Stimulated activated naive B cell treated with anti-CD40 and anti-IgM and Interleukin-4, amounts not matched to agents 10 μg/mL and 1 μg/mL and 100 μg/mL, for 72 hours (primary cell): ENCODE measurements around the gene SMC4.

Source experiments
- ATAC-seq, 2 donors: fragments of 150-1000 bp; cut with Tn5 transposase; replicated peaks; 2 replicates each; pipeline ENCODE4 v1.10.0; 2021; ENCODE audit warnings: moderate library complexity in 1 of 2
- DNase-seq: peaks from one replicate; pipeline ENCODE4 v3.0.0; 2021
- H3K27ac Mint-ChIP-seq: one replicate; pipeline ENCODE4 v1.8.0; 2022; ENCODE audit warnings: mild to moderate bottlenecking, mixed read lengths
- H3K27me3 Mint-ChIP-seq, 2 donors: one replicate each; pipeline ENCODE4 v1.8.0; 2022; ENCODE audit warnings: mixed read lengths in 2 of 2
- H3K36me3 Mint-ChIP-seq, 2 donors: one replicate each; pipeline ENCODE4 v1.8.0; 2022; ENCODE audit warnings: mixed read lengths in 2 of 2, mild to moderate bottlenecking in 1 of 2
- H3K4me1 Mint-ChIP-seq, 2 donors: one replicate each; pipeline ENCODE4 v1.8.0; 2022; ENCODE audit warnings: mixed read lengths in 2 of 2, mild to moderate bottlenecking in 1 of 2
- H3K4me3 Mint-ChIP-seq, 2 donors: one replicate each; pipeline ENCODE4 v1.8.0; 2022; ENCODE audit warnings: mild to moderate bottlenecking in 2 of 2, mixed read lengths in 2 of 2, moderate library complexity in 1 of 2
- H3K9me3 Mint-ChIP-seq, 2 donors: one replicate each; pipeline ENCODE4 v1.8.0; 2022; ENCODE audit warnings: mixed read lengths in 2 of 2, mild to moderate bottlenecking in 1 of 2

The SMC4 gene

DNA sequence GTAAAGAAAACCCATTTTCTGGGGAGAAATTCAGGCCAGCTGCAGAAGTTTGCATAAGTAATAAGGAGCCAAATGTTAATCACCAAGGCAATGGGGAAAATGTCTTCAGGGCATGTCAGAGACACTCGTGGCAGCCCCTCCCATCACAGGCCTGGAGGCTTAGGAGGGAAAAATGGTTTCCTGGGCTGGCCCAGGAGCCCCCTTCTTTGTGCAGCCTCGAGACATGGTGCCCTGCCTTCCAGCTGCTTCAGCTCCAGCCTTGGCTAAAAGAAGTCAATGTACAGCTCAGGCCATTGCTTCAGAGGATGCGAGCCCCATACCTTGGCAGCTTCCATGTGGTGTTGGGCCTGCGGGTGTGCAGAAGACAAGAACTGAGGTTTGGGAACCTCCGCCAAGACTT is 70.7 kb downstream of the SMC4 start:
- H3K4me3 Mint-ChIP-seq = no peak overlapping the region
- peaks cover 0 to 4% of the 10 kb centered on the region in 2 donors for H3K27me3 Mint-ChIP-seq
- H3K36me3 Mint-ChIP-seq = peaks cover 0 to 6% of the 10 kb centered on the region in 2 donors
- ATAC-seq = no peak
- H3K27ac Mint-ChIP-seq = no peak overlapping the region
- peaks cover 13 to 14% of the 10 kb centered on the region in 2 donors for H3K9me3 Mint-ChIP-seq
- no peak for DNase-seq
- peaks cover 0 to 3% of the 10 kb centered on the region in 2 donors for H3K4me1 Mint-ChIP-seq

GRCh38 chr3:160471892-160472291 is 72.4 kb downstream of the SMC4 start:
- H3K9me3 Mint-ChIP-seq = peaks cover 13 to 14% of the 10 kb centered on the region in 2 donors
- H3K4me3 Mint-ChIP-seq = no peak overlapping the region
- H3K36me3 Mint-ChIP-seq = peaks cover 0 to 6% of the 10 kb centered on the region in 2 donors
- H3K4me1 Mint-ChIP-seq = peaks cover 0 to 3% of the 10 kb centered on the region in 2 donors
- H3K27ac Mint-ChIP-seq = no peak overlapping the region
- H3K27me3 Mint-ChIP-seq = peaks cover 0 to 4% of the 10 kb centered on the region in 2 donors
- no peak for DNase-seq
- ATAC-seq = no peak

DNA sequence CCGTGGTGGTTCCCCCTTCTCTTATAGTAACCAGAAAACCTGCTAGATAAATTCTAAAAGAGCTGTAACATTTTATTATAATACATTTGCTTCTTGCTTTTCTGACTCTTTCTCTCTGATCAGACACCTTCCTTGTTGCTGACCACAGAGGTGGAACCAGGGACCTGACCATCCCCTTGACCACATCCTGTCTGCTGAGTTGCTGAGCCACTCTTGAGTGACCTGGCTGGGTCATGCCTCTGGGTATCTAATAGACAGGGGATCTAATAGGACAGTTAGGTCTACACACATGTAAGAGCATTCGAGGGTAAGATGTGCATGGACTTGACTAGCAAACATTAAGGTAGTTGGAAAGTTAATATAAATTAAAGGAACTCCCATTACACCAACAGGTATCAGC is 72.9 kb downstream of the SMC4 start:
- H3K4me3 Mint-ChIP-seq = no peak overlapping the region
- peaks cover 0 to 6% of the 10 kb centered on the region in 2 donors for H3K36me3 Mint-ChIP-seq
- H3K9me3 Mint-ChIP-seq = peaks cover 13 to 14% of the 10 kb centered on the region in 2 donors
- peaks cover 0 to 3% of the 10 kb centered on the region in 2 donors for H3K4me1 Mint-ChIP-seq
- H3K27me3 Mint-ChIP-seq = peaks cover 0 to 4% of the 10 kb centered on the region in 2 donors
- ATAC-seq = peak in 1 of 2 donors; percentile 23
- DNase-seq = no peak
- H3K27ac Mint-ChIP-seq = no peak overlapping the region

DNA sequence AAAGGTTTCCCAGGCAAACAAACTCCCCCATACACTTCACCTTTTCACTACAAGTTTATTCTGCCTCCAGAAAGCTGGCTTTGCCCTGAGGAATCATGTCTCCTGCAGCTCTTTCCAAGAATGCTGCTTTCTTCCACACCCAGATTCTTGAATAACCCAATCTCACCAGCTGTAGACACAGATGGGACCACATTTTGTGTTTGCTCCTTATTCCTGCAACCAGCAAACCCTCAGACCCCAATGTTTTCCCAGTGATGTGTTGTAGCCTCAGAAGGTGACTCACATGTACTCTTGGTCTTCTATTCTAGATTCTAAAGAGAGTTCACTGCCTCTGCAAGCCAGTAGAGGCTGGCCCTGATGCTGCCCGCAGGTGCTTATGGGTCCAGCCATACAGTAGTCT is 73.8 kb downstream of the SMC4 start:
- ATAC-seq = no peak
- Mint-ChIP-seq H3K9me3 (peaks cover 13 to 14% of the 10 kb centered on the region in 2 donors), H3K27ac (no peak overlapping the region), H3K27me3 (peaks cover 0 to 4% of the 10 kb centered on the region in 2 donors), H3K4me1 (peaks cover 0 to 3% of the 10 kb centered on the region in 2 donors), H3K36me3 (peaks cover 0 to 6% of the 10 kb centered on the region in 2 donors), H3K4me3 (no peak overlapping the region)
- no peak for DNase-seq

DNA sequence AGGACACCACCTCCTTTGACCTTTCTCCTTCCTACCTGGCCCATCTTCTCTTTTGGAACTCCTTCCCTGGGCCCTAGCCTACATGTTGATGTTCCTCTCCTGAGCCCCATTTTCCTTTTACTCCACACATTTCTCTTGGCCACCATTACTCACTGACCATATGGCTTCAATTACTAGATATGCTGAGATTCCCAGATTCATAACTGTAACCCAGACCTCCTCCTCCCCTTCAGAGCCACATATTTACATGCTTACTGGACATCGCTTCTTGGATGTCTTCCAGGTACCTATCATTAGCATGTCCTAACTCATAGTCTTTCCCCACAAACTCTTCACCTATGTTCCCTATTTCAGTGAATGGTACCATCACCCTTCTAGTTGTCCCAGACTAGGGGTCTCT is 74.5 kb downstream of the SMC4 start:
- Mint-ChIP-seq H3K4me3 (no peak overlapping the region), H3K27ac (no peak overlapping the region), H3K9me3 (peaks cover 10 to 14% of the 10 kb centered on the region in 2 donors), H3K4me1 (peaks cover 0 to 3% of the 10 kb centered on the region in 2 donors), H3K36me3 (peaks cover 0 to 6% of the 10 kb centered on the region in 2 donors), H3K27me3 (peaks cover 0 to under 1% of the 10 kb centered on the region in 2 donors)
- ATAC-seq (no peak), DNase-seq (no peak)

DNA sequence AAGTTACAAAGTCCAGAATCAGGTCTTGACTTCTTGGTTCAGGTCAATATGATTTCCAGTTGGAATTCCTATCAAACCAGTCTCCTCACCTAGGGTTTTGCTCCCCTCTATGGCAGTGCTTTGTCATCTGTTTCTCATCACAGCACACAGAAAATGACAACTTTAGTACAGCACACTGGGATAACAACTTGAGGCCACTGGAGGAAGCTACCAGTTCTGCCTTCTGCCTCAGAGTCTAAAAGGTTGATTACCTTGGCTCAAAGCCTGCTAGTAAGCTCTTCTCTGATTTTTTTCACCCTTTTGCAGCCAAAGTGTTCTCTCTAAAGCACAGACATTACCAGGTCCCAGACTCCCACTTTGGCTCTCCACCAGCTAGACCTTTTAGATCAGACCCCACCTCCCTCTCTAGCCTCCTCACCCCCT is 75.0 kb downstream of the SMC4 start:
- peaks cover 0 to 3% of the 10 kb centered on the region in 2 donors for H3K4me1 Mint-ChIP-seq
- ATAC-seq = no peak
- peaks cover 5 to 12% of the 10 kb centered on the region in 2 donors for H3K9me3 Mint-ChIP-seq
- no peaks in the 10 kb centered on the region for H3K27me3 Mint-ChIP-seq
- no peak for DNase-seq
- H3K27ac Mint-ChIP-seq = no peak overlapping the region
- no peak overlapping the region for H3K4me3 Mint-ChIP-seq
- H3K36me3 Mint-ChIP-seq = peaks cover 0 to 5% of the 10 kb centered on the region in 2 donors

DNA sequence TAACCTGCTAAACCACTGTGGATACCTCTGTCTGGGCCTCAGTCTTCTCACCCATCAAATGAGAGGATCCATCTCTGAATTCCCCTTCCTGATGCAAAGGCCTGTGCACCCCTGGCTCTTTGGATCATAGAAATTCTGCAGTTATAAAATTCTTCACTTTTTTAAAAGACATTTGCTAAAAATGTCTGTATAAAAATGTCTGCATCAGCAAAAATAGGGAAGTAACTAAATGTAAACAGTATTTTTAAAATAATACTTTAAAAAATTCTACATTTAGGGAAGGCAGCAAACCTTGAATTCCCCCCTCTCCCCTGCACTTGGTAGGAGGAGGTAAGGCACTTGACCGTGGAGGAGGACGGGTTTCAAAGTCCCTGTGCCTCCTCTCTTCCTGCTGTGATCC is 75.7 kb downstream of the SMC4 start:
- peaks cover 0 to 3% of the 10 kb centered on the region in 2 donors for H3K27me3 Mint-ChIP-seq
- H3K9me3 Mint-ChIP-seq = peaks cover 0 to 7% of the 10 kb centered on the region in 2 donors
- DNase-seq (no peak), ATAC-seq (no peak)
- peaks cover 0 to 3% of the 10 kb centered on the region in 2 donors for H3K4me1 Mint-ChIP-seq
- no peak overlapping the region for H3K27ac Mint-ChIP-seq
- no peaks in the 10 kb centered on the region for H3K36me3 Mint-ChIP-seq
- no peak overlapping the region for H3K4me3 Mint-ChIP-seq

GRCh38 chr3:160475884-160476283 is 76.4 kb downstream of the SMC4 start:
- Mint-ChIP-seq H3K27ac (no peak overlapping the region), H3K9me3 (peaks cover 0 to 4% of the 10 kb centered on the region in 2 donors), H3K36me3 (no peaks in the 10 kb centered on the region), H3K4me1 (peaks cover 0 to 3% of the 10 kb centered on the region in 2 donors), H3K4me3 (no peak overlapping the region), H3K27me3 (peaks cover 1 to 4% of the 10 kb centered on the region in 2 donors)
- no peak for ATAC-seq
- DNase-seq = no peak

GRCh38 chr3:160477750-160478149 is 78.3 kb downstream of the SMC4 start:
- no peak for ATAC-seq
- Mint-ChIP-seq H3K4me1 (no peaks in the 10 kb centered on the region), H3K27ac (no peak overlapping the region), H3K4me3 (no peak overlapping the region), H3K9me3 (no peaks in the 10 kb centered on the region), H3K36me3 (no peaks in the 10 kb centered on the region), H3K27me3 (peaks cover 4 to 5% of the 10 kb centered on the region in 2 donors)
- no peak for DNase-seq

DNA sequence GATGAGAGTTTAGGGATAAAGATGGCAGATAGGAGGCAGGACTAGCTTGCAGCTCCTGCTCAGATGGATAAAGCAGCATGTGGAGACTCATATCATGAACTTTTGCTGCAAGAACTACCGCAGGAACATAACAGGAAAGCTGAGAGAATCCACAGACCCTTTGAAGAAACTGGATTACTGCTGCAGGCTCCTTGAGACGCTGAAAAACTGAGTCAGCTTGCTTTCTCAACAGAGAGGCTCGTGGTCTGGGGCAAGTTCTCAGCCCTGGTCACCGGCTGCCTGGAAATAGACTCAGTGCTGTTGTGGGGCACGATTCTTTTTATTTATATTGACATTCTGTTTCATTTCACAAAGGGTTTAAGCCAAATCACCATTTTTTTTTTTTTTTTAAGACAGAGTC is 78.9 kb downstream of the SMC4 start:
- H3K27ac Mint-ChIP-seq = no peak overlapping the region
- no peak for ATAC-seq
- H3K27me3 Mint-ChIP-seq = peaks cover 4 to 5% of the 10 kb centered on the region in 2 donors
- H3K9me3 Mint-ChIP-seq = no peaks in the 10 kb centered on the region
- no peaks in the 10 kb centered on the region for H3K4me1 Mint-ChIP-seq
- DNase-seq = no peak
- H3K36me3 Mint-ChIP-seq = no peaks in the 10 kb centered on the region
- no peak overlapping the region for H3K4me3 Mint-ChIP-seq

GRCh38 chr3:160479376-160479775 is 79.9 kb downstream of the SMC4 start:
- ATAC-seq = no peak
- no peak overlapping the region for H3K4me3 Mint-ChIP-seq
- DNase-seq = no peak
- H3K9me3 Mint-ChIP-seq = no peaks in the 10 kb centered on the region
- H3K36me3 Mint-ChIP-seq = no peaks in the 10 kb centered on the region
- no peaks in the 10 kb centered on the region for H3K4me1 Mint-ChIP-seq
- H3K27me3 Mint-ChIP-seq = peaks cover 4 to 5% of the 10 kb centered on the region in 2 donors
- no peak overlapping the region for H3K27ac Mint-ChIP-seq

GRCh38 chr3:160480931-160481330 is 81.5 kb downstream of the SMC4 start:
- Mint-ChIP-seq H3K36me3 (no peaks in the 10 kb centered on the region), H3K27ac (no peak overlapping the region), H3K27me3 (peaks cover 4 to 5% of the 10 kb centered on the region in 2 donors), H3K9me3 (no peaks in the 10 kb centered on the region), H3K4me3 (no peak overlapping the region), H3K4me1 (peaks cover 0 to 4% of the 10 kb centered on the region in 2 donors)
- ATAC-seq = no peak
- no peak for DNase-seq

- Mint-ChIP-seq H3K27me3 (peaks cover 4 to 5% of the 10 kb centered on the region in 2 donors), H3K4me1 (peaks cover 0 to 4% of the 10 kb centered on the region in 2 donors), H3K36me3 (no peaks in the 10 kb centered on the region), H3K27ac (no peak overlapping the region), H3K4me3 (no peak overlapping the region), H3K9me3 (no peaks in the 10 kb centered on the region)
- ATAC-seq (no peak), DNase-seq (no peak)
Measured at GRCh38 chr3:160481856-160482255, 82.4 kb downstream of the SMC4 start.

DNA sequence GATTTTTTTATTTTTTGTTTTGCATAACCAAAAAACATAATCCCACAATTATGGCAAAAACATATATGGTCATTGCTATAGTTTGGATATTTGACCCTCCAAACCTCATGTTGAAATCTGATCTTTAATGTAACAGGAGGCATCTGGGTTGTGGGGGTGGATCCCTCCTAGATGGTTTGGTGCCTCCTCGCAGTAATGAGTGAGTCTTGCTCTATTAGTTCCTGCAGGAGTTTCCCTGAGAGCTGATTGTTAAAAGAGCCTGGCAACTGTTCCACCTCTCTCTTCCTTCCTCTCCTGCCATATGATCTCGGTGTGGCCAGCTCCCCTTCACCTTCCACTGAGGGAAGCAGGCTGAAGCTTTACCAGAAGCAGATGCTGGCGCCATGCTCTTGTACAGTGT is 83.3 kb downstream of the SMC4 start:
- no peak for ATAC-seq
- peaks cover 0 to 4% of the 10 kb centered on the region in 2 donors for H3K4me1 Mint-ChIP-seq
- H3K4me3 Mint-ChIP-seq = no peak overlapping the region
- H3K27ac Mint-ChIP-seq = no peak overlapping the region
- no peaks in the 10 kb centered on the region for H3K9me3 Mint-ChIP-seq
- no peaks in the 10 kb centered on the region for H3K36me3 Mint-ChIP-seq
- H3K27me3 Mint-ChIP-seq = peaks cover 4 to 5% of the 10 kb centered on the region in 2 donors
- DNase-seq = no peak
